ENCODE measurements around the gene PDE6D.
"Not testable (repeated sequence)": the region's sequence is repeated elsewhere in the genome, so short reads cannot be mapped to it uniquely, and the experiment has no call there.

Gene PDE6D

DNA sequence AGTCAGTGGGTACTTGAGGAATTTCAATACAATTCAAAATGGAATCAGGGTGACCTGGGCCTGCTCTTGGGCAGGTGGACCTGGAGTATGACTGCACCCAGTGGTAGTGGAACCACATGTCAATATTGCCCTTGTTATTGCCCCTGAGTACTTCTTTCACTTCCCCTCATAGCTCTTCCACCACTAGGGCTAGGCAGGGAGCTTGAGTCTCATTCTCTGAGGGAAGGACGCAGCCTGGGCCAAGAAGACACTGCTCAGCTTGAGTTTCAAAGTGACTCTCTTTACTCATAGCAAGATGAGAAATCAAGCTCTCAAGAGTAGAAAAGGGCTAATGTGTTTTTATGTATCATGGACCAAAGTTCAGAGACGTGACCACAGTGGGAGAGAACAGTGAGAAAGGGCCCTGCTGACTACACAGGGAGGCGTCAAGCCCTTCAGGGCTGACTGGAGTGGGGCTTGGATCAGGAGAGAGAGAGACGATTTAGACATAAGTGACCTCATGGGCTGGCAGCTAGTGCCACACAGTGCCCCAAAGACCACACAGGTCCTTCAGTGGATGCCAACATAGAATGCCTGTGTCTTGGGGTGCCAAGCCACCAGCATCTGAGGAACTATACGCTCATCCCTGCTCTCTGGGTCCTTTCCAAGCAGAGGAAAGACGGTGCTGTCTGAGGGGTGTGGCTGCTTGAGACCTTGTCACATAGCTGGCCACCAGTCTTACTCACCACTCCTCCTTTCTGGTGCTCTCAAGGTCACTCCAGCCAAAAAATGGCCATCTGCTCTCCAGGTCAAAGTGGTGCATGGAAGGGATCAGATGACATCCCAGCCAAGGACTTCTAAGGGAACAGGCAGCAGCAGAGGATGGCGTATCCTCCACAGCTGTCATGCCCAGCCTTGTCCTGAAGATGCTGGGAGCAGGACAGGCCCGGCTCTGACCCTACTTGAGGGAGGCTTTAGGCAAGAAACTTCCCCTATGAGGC is 59.8 kb downstream of the PDE6D start:
- DNase-seq (ENCODE audit: low read depth in 2 of 2, low spot score in 1 of 2) = no peak

DNA sequence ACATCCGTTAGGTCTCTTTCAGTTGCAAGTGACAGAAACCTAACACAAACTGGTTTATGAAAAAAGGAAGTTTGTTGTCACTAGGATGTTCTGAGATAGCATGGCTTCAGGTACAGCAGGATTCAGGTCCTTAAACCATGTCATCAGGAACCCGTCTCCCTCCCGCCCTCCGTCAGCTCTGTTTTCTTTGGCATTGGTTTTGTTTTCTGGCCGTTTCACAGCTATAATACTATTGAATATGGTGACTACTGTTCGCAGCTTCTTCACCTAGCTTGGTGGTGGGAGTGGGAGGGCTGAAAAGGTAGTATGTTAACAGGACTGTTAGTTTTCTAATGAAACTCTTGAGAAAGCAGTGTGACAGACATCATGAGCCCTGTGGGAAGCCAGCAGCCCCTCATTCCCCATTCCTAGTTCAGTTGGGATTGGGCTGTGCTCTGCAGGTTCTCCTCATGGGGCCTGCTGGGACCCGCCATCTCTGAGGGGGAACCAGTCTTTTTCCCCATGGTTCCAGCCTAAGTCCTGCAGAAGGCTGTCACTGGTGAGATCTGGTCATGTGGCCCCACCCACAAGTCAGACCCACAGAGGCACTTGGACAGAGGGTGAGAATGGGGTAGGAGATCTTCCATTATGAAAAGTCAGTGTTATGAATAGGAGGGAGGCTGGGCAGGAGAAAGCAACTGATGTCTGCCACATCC is 60.6 kb downstream of the PDE6D start:
- DNase-seq (ENCODE audit: low read depth in 2 of 2, low spot score in 1 of 2) = no peak

DNA sequence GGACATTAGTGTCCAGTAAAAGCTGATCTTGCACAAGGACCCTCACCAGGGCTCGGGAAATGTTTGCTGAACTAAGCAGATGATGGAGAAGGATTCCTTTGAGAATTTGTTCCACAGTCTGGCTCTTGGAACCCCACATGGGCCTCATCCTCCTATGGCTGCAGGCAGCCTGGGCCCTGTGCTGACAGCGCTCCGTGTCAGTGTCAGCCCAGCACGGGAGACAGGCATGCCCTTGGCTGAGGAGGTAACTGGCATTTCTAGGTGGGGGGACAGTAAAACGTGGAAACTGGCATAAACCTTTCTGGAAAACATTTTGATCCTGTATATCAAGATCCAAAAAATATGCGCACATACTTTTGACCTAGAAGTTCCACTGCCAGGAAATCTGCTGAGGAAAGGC is 62.3 kb downstream of the PDE6D start:
- no peak for DNase-seq (ENCODE audit: low read depth in 2 of 2, low spot score in 1 of 2)

DNA sequence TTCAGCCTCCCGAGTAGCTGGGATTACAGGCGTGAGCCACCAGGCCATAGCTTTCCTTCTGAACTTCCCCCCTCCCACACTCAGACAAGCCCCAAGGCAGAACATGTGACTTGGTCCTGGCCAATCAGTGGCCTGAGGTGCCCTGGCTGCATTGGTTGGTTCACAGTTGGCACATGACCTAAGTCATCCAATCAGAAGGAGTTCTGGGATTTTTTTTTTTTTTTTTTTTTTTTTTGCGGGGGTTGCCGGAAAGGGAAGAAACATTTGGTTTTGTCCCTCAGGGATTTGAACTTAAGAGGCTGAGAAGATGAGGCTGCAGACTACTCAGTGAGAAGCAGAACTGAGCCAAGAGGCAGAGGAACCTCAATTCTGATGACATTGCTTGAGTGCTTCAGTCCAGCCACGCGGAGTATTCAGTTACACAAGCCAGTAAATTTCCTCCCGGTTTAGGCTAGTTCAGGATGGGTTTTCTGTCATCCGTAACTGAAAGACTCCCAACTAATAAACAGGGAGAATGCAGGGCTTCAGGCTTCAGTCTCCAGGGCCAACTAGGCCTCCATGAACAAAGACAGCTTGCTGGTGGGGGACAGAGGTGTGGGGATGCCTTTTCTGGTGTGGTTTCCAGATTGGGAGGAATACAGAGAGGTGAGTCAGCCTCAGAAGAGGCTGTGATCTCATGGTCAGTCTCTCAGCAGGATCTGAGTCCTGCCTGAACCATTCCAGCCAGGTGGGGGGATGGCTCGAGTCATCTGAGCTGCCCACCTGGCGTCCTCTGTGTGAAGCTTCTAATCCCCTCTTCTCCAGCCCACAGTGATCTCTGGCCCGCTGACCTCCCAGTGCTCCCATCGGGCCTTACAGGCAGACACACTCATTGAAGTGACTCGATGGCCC is 63.6 kb downstream of the PDE6D start:
- no peak for DNase-seq (ENCODE audit: low read depth in 2 of 2, low spot score in 1 of 2)

DNA sequence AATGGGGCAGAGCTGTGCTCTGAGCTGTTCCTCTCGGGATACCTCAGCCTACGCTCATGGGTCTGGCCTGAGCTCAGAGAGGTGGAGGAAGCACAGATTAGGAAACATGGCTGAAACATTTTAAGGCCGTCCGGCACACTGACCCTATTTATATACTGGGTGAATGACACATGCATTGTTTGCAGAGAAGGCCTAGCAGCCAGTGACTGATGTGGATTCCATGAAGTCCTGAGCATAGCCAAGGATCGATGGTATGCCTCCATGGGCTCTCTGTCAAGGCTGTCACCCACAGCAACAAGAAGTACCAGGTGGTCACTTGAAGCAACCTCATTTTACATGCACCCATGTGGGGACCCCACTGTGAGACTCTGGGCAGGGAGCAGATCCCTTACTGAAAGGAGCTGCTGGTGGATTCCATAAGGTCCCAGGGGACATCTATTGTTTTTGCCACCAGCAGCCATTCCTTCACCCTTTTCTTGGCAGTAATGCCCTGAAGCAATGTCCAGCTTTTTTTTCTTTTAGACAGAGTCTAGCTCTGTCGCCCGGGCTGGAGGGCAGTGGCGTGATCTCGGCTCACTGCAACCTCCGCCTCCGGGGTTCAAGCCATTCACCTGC is 64.3 kb downstream of the PDE6D start:
- no peak for DNase-seq (ENCODE audit: low read depth in 2 of 2, low spot score in 1 of 2)

DNA sequence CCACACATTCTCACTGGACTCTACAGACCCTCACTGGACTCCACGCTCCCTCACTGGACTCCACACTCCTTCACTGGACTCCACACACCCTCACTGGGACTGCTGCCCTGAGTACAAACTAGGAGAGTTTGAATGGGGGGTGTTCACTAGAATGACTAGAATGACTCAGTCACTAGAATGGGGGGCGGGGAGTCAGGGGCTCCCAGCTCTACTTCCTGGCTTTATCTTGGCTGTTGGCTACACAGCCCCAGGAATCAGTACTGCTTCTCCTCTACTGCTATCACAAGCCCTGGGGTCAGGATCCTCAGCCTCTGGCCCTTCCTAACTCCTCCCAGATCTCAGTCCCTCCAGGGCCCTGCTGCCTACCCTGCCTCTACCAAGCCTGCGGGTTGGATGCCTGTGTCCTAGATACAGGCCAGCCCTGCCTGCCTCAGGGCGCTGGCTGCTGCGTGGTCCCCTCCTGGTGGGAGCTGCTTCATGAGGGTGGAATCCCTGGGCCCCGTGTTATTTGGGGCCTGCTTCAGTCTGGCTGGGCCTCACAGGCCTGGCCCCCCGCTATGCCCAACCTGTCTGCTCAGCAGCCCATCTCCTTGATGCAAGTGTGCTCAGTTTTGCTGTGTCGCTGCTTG is 65.0 kb downstream of the PDE6D start:
- no peak for DNase-seq (ENCODE audit: low read depth in 2 of 2, low spot score in 1 of 2)

DNA sequence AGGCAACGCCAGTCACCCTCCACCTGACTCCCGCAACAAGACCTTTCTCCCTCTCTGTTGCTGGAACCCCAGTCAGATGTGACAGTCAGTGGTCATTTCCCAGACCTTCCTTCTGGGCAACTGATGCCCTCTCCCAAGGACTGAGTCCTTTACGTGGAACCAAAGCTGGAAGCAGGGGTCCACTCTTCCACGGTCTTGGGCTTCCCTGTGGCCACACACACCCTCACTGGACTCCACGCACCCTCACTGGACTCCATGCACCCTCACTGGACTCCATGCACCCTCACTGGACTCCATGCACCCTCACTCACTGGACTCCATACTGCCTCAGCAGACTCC is 65.6 kb downstream of the PDE6D start:
- DNase-seq (ENCODE audit: low read depth in 2 of 2, low spot score in 1 of 2) = no peak

DNA sequence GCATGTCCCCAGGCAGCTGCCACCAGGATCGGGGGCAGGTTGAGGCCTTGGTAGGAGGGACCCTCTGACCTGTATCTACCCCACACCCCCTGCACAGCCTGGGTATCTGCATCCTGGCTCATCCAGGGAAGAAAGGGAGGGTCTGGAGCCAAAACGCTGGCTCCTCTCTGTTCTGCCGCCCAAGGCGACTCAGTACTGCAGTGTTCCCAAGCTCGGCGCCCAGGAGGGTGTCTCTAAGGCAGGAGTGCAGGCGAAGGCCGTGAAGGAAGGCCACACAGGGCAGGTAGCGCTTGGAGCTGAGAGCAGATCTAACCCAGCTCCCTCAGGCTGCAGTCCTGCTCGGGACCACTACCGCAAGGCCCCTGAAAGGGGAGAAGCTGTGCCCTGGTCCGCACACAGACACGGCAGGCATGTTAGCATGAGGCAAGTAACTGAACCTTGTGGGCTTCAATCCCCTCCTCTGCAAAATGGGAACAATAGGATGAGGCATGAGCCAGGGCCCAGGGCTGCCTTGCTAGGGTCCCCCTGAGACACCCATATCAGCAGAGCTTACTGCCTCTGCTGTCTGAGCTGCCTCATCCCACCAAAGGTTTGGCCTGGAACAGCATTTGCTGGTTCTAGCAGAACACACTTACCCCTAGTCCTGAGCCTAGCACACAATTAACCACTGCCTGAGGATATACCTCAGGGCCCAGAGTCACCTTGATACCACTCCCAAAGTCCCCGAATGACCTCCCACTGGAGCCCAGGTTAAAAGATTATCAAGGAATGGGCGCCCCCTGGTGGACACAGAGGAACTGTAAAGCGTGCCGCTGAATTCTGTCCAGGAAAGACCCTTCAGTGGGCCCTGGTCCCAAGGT is 66.2 kb downstream of the PDE6D start:
- DNase-seq (ENCODE audit: low read depth in 2 of 2, low spot score in 1 of 2) = peak; percentile 72 to 76

DNA sequence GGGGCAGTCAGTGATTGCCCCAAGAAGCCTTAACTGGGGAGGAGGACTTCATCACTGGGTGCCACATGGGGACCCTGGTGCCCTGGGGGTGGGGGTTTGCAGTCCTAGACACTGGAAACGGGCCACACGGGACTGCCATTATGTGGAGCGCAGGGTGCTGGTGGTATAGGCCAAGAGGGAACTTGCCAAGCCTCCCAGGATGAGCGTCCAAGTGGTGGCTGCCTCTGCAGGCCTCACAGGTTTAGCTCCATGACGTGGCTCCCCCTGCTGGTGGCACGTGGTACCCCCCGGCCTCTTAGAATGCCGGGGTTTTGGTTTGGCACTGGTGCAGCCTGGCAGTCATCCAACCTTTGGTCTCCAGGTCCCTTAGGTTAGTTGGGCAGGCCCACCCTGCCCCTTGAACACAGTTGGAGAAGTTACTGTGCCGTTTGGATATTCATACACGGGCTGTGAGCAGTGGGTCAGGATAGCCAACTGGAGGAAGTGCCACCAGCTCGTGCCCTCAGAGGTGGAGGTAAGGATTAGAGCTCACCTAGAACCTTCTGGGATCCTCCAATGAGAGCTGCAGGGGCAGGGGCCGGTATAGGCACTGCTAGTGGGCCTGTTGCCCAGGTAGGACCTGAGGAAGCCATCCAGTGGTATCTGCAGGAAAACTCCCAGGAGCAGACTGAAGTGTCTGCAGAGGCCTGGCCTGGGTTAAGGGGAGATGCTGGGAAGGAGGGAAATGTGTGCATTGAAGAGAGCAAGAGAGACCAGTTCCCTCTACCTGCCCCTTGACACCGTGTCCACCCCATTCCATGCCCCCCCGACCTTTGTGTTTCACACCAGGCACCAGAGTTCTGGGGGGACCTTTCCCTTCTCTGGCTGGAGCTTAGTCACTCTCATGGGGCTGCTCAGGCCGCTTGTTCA is 67.1 kb downstream of the PDE6D start:
- DNase-seq (ENCODE audit: low read depth in 2 of 2, low spot score in 1 of 2) = peak; percentile 83 to 86

DNA sequence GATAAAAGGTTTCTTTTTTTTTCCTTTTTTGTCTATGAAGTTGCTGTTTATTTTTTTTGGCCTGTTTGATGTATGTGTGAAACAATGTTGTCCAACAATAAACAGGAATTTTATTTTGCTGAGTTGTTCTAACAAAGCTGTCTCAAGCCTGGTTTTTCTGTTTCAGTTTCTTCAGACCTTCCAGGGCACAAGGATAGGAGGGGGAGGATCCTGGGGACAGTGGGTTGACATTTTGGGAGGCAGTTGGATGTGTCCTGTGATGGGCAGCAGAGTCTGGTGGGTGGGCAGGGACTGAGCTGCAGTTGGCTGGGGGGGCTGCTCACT is 67.7 kb downstream of the PDE6D start:
- DNase-seq (ENCODE audit: low read depth in 2 of 2, low spot score in 1 of 2) = not testable (repeated sequence)

DNA sequence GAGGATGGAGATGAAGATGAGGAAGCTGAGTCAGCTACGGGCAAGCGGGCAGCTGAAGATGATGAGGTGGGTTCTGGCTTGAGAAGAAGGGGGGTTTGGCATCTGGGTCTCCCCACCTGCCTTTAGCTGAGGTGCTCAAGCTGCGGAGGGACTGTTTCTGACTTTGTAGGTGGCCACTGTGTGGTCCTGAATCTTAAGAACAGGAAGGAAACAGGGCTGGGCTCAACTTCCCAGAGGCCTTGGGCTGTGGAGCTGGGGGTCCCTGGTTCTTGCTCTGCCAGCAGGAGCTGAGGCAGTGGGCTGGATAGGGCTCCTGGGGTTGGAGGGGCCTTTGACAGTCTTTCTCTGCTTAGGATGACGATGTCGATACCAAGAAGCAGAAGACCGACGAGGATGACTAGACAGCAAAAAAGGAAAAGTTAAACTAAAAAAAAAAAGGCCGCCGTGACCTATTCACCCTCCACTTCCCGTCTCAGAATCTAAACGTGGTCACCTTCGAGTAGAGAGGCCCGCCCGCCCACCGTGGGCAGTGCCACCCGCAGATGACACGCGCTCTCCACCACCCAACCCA is 68.5 kb downstream of the PDE6D start:
- not testable (repeated sequence) for DNase-seq (ENCODE audit: low read depth in 2 of 2, low spot score in 1 of 2)

DNA sequence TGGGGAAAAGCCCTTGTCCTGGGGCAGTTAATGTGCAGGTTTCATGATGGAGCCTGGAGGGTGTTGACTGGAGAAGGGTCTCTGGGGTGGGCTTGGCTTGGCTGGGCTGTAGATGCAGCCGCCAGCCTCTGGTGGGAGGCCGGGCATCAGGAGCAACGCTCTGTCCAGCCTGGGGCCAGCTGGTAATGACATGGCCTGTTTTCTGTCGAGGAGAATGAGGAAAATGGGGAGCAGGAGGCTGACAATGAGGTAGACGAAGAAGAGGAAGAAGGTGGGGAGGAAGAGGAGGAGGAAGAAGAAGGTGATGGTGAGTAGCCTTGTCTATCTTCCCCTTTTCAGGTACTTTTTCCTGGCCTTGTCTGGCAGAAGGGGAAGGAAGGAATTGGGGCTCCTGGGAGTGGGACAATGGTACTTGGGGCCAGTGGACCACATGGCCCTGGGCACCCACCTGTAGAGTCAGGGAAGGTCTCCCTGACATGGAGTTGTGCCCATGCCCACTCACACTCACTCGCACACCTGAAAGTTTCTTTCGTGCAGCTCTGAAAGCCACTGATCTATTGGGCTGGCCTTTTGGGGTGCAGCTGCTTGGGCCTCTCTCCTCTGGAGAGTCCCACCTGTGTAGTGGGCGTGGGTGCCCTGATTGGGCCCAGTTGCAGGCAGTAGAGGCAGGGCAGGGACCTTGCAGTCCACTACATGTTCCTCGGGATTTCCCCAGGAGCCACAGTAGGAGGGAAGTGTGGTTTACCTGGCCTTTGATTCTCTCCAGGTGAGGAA is 69.2 kb downstream of the PDE6D start:
- no peak for DNase-seq (ENCODE audit: low read depth in 2 of 2, low spot score in 1 of 2)

DNA sequence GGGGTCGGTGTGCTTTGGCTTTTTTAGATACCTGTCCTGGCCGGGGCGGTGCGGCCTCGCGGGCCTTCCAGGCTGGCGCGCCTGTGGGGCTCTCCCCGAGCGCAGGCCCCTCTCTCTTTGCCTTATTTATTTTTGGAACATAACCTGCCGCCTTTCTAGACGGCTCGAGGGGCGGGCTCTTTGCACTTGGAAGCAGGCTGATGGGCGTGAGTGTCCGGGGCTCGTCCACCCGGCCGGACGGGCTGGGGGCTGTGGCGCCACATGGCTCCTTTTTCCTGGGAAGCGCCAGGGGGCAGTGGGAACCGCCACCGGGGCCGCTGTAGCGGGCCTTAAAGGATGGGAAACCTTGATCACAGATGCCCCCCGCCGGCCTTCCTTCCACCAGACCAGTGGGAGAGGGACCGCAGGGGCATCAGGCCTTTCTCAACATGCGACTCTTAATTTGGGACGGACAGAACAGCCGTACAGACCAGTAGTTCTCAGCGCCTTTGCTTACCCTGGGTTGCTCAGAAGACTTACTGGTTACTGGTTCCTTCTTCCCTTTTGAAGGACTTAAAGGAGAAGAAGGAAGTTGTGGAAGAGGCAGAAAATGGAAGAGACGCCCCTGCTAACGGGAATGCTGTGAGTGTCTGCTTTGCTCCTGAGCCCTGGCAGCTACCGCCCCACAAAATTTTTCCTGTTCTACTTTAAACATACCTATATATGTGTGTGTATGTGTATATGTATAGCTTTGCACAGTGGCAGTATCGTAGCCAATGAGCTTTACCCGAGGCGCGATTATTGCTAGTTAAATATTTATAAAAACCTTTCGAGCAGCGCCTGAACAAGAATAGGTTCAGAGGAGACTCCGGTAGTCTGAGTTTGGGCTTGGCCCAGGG is 70.0 kb downstream of the PDE6D start:
- no peak for DNase-seq (ENCODE audit: low read depth in 2 of 2, low spot score in 1 of 2)

DNA sequence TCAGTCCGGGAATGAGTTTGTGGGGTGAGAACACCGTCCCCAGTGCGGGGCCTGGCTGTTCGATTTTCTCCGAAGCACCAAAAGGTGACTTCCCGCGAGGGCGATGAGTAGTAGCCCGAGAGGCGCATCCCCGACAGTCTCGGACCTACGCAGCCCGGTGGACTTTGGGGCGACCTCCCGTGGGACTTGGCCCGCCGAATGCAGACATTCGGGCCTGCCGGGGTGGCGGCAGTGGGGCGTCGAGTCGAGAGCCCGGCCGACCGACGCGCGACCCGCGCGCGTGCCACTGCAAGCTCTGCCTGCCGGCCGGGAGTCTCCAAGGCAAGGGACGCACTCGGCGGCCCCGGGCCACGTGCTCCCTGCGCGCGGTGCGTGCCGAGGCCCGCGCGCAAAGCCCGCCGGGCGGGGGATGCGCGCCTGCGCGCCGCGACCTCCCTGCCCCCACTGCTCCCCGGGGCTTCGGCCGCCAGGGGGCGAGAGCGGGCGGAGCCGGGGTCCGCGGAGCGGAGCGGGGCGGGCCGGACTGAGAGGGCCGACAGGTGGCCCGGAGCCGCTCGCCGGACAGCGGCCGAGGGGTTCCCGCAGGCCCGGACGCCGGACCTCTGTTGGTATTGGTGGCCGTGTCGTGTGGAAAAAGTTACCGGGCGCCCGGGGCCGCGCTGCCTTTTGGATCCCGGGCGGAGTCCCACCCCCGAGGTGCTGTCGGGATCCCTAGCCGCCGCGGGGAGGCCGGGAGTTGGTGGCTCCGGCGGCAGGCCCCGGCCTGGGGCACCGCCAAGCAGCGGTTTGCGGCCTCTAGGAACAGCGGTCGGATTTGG is 70.9 kb downstream of the PDE6D start:
- peak; percentile 66 to 75 for DNase-seq (ENCODE audit: low read depth in 2 of 2, low spot score in 1 of 2)

DNA sequence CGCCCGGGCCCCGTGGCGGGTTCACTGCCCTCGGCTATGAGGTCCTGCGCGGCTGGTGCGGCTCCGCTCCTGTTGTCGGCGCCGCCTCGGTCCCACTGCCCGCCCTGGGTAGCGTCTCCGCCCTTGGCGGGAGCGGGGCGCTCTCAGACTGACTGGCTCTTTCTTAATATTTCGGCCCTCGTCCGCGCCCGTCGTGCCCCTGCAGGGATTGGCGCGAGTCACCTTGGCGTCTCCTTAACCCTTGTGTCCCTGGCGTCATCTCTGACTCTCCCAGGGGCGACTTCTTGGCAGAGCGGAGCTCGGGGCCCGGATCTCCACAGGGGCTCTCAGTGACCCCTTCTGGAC is 71.5 kb downstream of the PDE6D start:
- DNase-seq (ENCODE audit: low read depth in 2 of 2, low spot score in 1 of 2) = no peak

Measured in stimulated activated CD8-positive, alpha-beta memory T cell treated with anti-CD3 and anti-CD28 coated beads, Interleukin-4, amount 100 ng/mL, for 1 hour (primary cell).